SK-N-SH treated with all-trans-retinoic acid at 6 μM for 48 hours (cell line): Measurements from ENCODE around the gene OR10H2.

Experiments used
- ATAC-seq: fragments of 200-7000 bp; cut with Tn5 transposase; 3 replicates; pipeline ENCODE4 v1.9.1; 2020; ENCODE audit warnings: mild to moderate bottlenecking, moderate library complexity
- ARNTL ChIP-seq: fragments of 450-650 bp; formaldehyde crosslinking; IDR thresholded peaks from 2 replicates; pipeline ENCODE4 v1.5.0; 2020; ENCODE audit warnings: low read depth, mild to moderate bottlenecking, moderate library complexity, borderline replicate concordance
- BACH2 ChIP-seq: fragments of 250-450 bp; sonication (Bioruptor Pico); IDR thresholded peaks from 2 replicates; pipeline ENCODE4 v1.9.0; 2021; ENCODE audit warnings: mild to moderate bottlenecking, borderline replicate concordance
- CSDC2 ChIP-seq: fragments of 250-450 bp; sonication (Bioruptor Pico); IDR thresholded peaks from 2 replicates; pipeline ENCODE4 v1.5.0; 2020; ENCODE audit warnings: mild to moderate bottlenecking, moderate library complexity
- ESRRG ChIP-seq: fragments of 250-450 bp; sonication (Bioruptor Pico); IDR thresholded peaks from 2 replicates; pipeline ENCODE4 v1.6.1; 2021; ENCODE audit warnings: mild to moderate bottlenecking
- GLIS3 ChIP-seq: fragments of 250-450 bp; sonication (Bioruptor Pico); IDR thresholded peaks from 2 replicates; pipeline ENCODE4 v1.5.0; 2020; ENCODE audit warnings: mild to moderate bottlenecking, moderate library complexity
- OSR1 ChIP-seq: fragments of 250-450 bp; sonication (Bioruptor Pico); IDR thresholded peaks from 2 replicates; pipeline ENCODE4 v1.8.0; 2022; ENCODE audit warnings: moderate library complexity, mild to moderate bottlenecking, inconsistent platforms
- PATZ1 ChIP-seq: fragments of 250-450 bp; sonication (Bioruptor Pico); IDR thresholded peaks from 2 replicates; pipeline ENCODE4 v1.8.0; 2020; ENCODE audit warnings: mild to moderate bottlenecking, moderate library complexity, borderline replicate concordance
- POU6F1 ChIP-seq: fragments of 250-450 bp; sonication (Bioruptor Pico); IDR thresholded peaks from 2 replicates; pipeline ENCODE4 v1.8.0; 2021; ENCODE audit warnings: low read depth, mild to moderate bottlenecking, moderate library complexity, borderline replicate concordance
- PPARA ChIP-seq: fragments of 250-450 bp; sonication (Bioruptor Pico); IDR thresholded peaks from 2 replicates; pipeline ENCODE4 v1.5.0; 2020; ENCODE audit warnings: mild to moderate bottlenecking, borderline replicate concordance
- RARB ChIP-seq: fragments of 250-450 bp; sonication (Bioruptor Pico); IDR thresholded peaks from 2 replicates; pipeline ENCODE4 v1.8.0; 2021; ENCODE audit warnings: mild to moderate bottlenecking, moderate library complexity
- SNAI2 ChIP-seq: fragments of 250-450 bp; sonication (Bioruptor Pico); IDR thresholded peaks from 2 replicates; pipeline ENCODE4 v1.5.0; 2020; ENCODE audit warnings: mild to moderate bottlenecking, moderate library complexity
- TCF4 ChIP-seq: fragments of 250-450 bp; sonication (Bioruptor Pico); IDR thresholded peaks from 2 replicates; pipeline ENCODE4 v1.8.0; 2021; ENCODE audit warnings: mild to moderate bottlenecking, moderate library complexity, borderline replicate concordance
- TOX ChIP-seq: fragments of 250-450 bp; sonication (Bioruptor Pico); IDR thresholded peaks from 2 replicates; pipeline ENCODE4 v1.8.0; 2021; ENCODE audit warnings: mild to moderate bottlenecking, moderate library complexity, borderline replicate concordance
- TSHZ2 ChIP-seq: fragments of 250-450 bp; sonication (Bioruptor Pico); IDR thresholded peaks from 2 replicates; pipeline ENCODE4 v1.5.0; 2020; ENCODE audit warnings: mild to moderate bottlenecking, moderate library complexity
- ZC3H10 ChIP-seq: fragments of 250-450 bp; sonication (Bioruptor Pico); IDR thresholded peaks from 2 replicates; pipeline ENCODE4 v1.5.1; 2021; ENCODE audit warnings: mild to moderate bottlenecking, moderate library complexity
- ZFP30 ChIP-seq: fragments of 450-650 bp; formaldehyde crosslinking; IDR thresholded peaks from 2 replicates; pipeline ENCODE4 v1.5.0; 2022; ENCODE audit warnings: mild to moderate bottlenecking, moderate library complexity
- ZNF565 ChIP-seq: fragments of 450-650 bp; formaldehyde crosslinking; conservative IDR thresholded peaks from 2 replicates; pipeline ENCODE4 v1.5.0; 2020; ENCODE audit warnings: low read depth, mild to moderate bottlenecking, moderate library complexity
- ZNF70 ChIP-seq: fragments of 450-650 bp; formaldehyde crosslinking; IDR thresholded peaks from 2 replicates; pipeline ENCODE4 v1.5.0; 2020; ENCODE audit warnings: mild to moderate bottlenecking, moderate library complexity
- ZNF8 ChIP-seq: fragments of 450-650 bp; formaldehyde crosslinking; IDR thresholded peaks from 2 replicates; pipeline ENCODE4 v1.5.0; 2020; ENCODE audit warnings: mild to moderate bottlenecking, moderate library complexity
- TF ChIP-seq, protein P1 (sequence below): fragments of 250-450 bp; sonication (Bioruptor Pico); IDR thresholded peaks from 2 replicates; pipeline ENCODE4 v1.5.1; 2021; ENCODE audit warnings: mild to moderate bottlenecking, moderate library complexity

The OR10H2 gene

GRCh38 chr19:15730538-15730937 is 2.7 kb downstream of the OR10H2 start:
- no peak for ATAC-seq
- TF ChIP-seq TSHZ2 (CRISPR knock-in tag): no peak
- no peak for TF ChIP-seq TOX
- TF ChIP-seq SNAI2 (CRISPR knock-in tag): no peak
- TF ChIP-seq PATZ1 (CRISPR knock-in tag): no peak
- TF ChIP-seq ZC3H10 (CRISPR knock-in tag): no peak
- no peak for TF ChIP-seq OSR1 (CRISPR knock-in tag)
- TF ChIP-seq TCF4 (CRISPR knock-in tag): no peak
- TF ChIP-seq CSDC2 (CRISPR knock-in tag): no peak
- no peak for TF ChIP-seq ZNF8 (CRISPR knock-in tag)
- TF ChIP-seq, all 23 proteins: peak for 0

GRCh38 chr19:15732388-15732787 is 4.6 kb downstream of the OR10H2 start:
- no peak for TF ChIP-seq RARB
- no peak for TF ChIP-seq ESRRG (CRISPR knock-in tag)
- TF ChIP-seq ZNF70 (CRISPR knock-in tag): no peak
- TF ChIP-seq CSDC2 (CRISPR knock-in tag): no peak
- TF ChIP-seq OSR1 (CRISPR knock-in tag): no peak
- no peak for TF ChIP-seq ARNTL (CRISPR knock-in tag)
- no peak for TF ChIP-seq TSHZ2 (CRISPR knock-in tag)
- TF ChIP-seq GLIS3 (CRISPR knock-in tag): no peak
- TF ChIP-seq ZNF8 (CRISPR knock-in tag): no peak
- TF ChIP-seq PATZ1 (CRISPR knock-in tag): no peak
- TF ChIP-seq, all 23 proteins: peak for 0
- no peak for ATAC-seq

- TF ChIP-seq ZFP30: no peak
- TF ChIP-seq POU6F1 (CRISPR knock-in tag): no peak
- no peak for TF ChIP-seq TOX
- no peak for TF ChIP-seq ZNF565 (CRISPR knock-in tag)
- no peak for TF ChIP-seq ZC3H10 (CRISPR knock-in tag)
- TF ChIP-seq, protein P1, sequence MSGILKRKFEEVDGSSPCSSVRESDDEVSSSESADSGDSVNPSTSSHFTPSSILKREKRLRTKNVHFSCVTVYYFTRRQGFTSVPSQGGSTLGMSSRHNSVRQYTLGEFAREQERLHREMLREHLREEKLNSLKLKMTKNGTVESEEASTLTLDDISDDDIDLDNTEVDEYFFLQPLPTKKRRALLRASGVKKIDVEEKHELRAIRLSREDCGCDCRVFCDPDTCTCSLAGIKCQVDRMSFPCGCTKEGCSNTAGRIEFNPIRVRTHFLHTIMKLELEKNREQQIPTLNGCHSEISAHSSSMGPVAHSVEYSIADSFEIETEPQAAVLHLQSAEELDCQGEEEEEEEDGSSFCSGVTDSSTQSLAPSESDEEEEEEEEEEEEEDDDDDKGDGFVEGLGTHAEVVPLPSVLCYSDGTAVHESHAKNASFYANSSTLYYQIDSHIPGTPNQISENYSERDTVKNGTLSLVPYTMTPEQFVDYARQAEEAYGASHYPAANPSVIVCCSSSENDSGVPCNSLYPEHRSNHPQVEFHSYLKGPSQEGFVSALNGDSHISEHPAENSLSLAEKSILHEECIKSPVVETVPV (CRISPR knock-in tag): no peak
- no peak for TF ChIP-seq BACH2 (CRISPR knock-in tag)
- no peak for TF ChIP-seq ZNF8 (CRISPR knock-in tag)
- TF ChIP-seq SNAI2 (CRISPR knock-in tag): no peak
- TF ChIP-seq PPARA (CRISPR knock-in tag): no peak
- TF ChIP-seq RARB: no peak
- ATAC-seq: no peak
Measured at GRCh38 chr19:15733895-15734294, 6.1 kb downstream of the OR10H2 start.
